H54 (cell line): ENCODE measurements around the gene GYS2.

Experiments
- DNase-seq: peaks from one replicate; pipeline ENCODE4 v3.0.0; 2011; ENCODE audit warnings: low spot score, mixed read lengths; ENCODE audit not compliant: insufficient read length
- FAIRE-seq: peaks from 3 replicates; lab custom pipeline; 2011; peaks lifted over from hg19 to GRCh38; lab: Jason Lieb, UNC
- POLR2A ChIP-seq: IDR thresholded peaks from 2 replicates; pipeline ENCODE4 v1.6.1; 2011; ENCODE audit warnings: low read depth, mild to moderate bottlenecking, low read length

The GYS2 gene

GRCh38 chr12:21526721-21527345, 77.8 kb downstream of the GYS2 start:
- FAIRE-seq: no peak
- TF ChIP-seq POLR2A: no peak
- DNase-seq: no peak

- TF ChIP-seq POLR2A: no peak
- no peak for DNase-seq
- no peak for FAIRE-seq
Observed at GRCh38 chr12:21526053-21526452, 78.6 kb downstream of the GYS2 start, which contains the start of gene SPX. Gene SPX, plus strand, starts transcription at chr12:21526296. Its CDS starts 177 bp downstream, at chr12:21526473.

DNA sequence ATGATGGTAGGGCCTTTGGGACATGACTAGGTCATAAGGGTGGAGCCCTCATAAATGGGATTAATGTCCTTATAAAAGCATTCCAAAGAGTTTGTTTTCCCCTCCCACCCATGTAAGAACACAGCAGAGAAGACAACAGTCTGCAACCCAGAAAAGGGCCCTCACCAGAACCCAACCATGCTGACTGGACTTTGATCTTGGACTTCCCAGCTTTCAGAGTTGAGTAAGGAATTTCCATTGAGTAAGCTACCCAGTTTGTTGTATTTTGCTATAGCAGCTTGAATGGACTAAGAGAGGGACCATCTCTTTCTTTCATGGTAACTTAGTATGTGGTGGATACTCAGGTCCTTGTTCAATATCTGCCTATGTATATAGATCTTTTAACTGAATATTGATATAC, 81.5 kb downstream of the GYS2 start:
- DNase-seq: no peak

GRCh38 chr12:21521541-21521940, 83.1 kb downstream of the GYS2 start:
- no peak for TF ChIP-seq POLR2A
- FAIRE-seq: no peak
- DNase-seq: no peak

More for the DNA sequence above, 81.5 kb downstream of the GYS2 start:
- no peak for TF ChIP-seq POLR2A
- no peak for FAIRE-seq

DNA sequence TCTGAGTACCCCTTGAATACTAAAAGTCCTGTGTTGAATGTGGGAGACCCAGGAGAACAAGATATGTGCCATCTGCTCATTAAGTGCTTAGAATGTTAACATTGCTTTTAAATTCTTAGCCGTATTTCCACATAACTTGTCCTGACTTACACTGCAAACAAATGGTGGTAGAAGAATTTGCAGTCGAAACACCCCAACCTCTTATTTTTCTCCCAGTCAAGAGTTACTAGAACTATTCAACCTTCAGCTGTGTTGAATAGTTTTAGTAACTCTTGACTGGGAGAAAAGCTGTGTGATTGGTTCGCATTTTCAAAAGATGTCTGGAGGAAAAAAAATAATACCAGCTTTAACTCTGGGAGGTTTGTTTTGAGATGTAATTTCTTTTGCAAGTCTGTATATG, 86.2 kb downstream of the GYS2 start:
- no peak for FAIRE-seq
- DNase-seq: no peak
- TF ChIP-seq POLR2A: no peak

- no peak for TF ChIP-seq POLR2A
- FAIRE-seq (no peak), DNase-seq (no peak)
Observed at GRCh38 chr12:21516281-21516680, 88.4 kb downstream of the GYS2 start.

DNA sequence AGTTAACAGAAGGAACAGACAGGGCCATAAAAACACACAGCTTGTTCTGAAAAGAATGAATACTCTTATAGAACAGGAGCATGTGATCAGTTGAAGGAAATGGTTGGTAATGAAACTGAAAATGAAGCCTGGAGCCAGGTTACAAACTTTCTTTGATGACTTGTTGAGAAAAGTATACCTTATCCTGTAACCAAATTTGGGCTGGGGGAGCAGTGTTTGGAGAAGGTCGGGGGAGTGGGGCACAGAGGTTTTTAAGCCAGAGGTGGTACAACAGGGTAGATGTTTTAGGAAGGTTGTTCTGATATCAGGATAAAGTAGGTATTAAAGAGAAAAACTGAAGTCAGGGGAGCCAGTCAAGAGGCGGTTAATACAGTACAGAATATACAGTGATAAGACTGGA, 94.9 kb downstream of the GYS2 start:
- FAIRE-seq (no peak), DNase-seq (no peak)
- TF ChIP-seq POLR2A: no peak

- no peak for DNase-seq
- no peak for FAIRE-seq
Observed at GRCh38 chr12:21507849-21508248, 96.8 kb downstream of the GYS2 start.

DNA sequence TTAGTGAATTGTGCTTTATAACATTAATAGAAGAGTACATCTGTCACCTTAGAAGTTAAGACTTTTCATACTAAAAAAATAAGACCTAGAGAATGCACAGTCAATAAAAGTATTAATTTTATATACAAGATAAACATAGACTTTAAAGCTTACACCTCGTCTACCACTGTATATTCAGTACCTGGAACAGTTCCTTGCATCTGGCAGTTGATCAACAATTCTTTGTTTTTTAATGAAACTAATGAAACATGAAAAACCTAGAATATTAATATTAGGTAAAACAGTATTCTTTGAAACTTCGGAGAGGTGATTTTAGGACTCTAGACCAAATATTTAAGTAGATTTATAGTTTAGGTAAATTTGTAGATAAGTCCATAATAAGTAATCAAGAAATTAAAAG, 98.8 kb downstream of the GYS2 start:
- DNase-seq: no peak
- no peak for TF ChIP-seq POLR2A
- no peak for FAIRE-seq

More at GRCh38 chr12:21507849-21508248, 96.8 kb downstream of the GYS2 start:
- no peak for TF ChIP-seq POLR2A

DNA sequence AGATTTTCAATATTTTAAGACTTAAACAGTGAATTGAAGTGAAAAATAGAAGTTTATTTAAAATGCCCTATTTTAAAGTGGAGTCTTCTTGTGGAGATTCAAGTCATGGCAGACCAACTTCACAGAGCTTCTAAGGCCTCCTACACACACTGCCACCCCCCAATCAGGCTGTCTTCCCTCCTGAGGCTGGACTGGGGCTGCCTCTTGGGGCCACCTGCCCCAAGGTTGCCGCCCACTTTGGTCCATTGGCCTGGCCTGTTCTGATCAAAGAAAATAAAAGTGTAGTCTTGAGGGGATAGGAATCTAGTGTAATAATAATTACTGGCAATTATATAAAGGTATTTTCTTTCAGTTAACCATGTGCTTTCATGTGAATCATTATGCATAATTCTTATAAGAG, 101.8 kb downstream of the GYS2 start:
- TF ChIP-seq POLR2A: no peak
- no peak for DNase-seq
- FAIRE-seq: no peak

- DNase-seq (peak; percentile 4), FAIRE-seq (no peak)
- TF ChIP-seq POLR2A: no peak
Observed at GRCh38 chr12:21502164-21502496, 102.5 kb downstream of the GYS2 start.

GRCh38 chr12:21501258-21502163, 103.1 kb downstream of the GYS2 start, which contains the start of the genes GOLT1B and RECQL:
Gene GOLT1B, plus strand, starts transcription at chr12:21501789. Its CDS starts 135 bp downstream, at chr12:21501924.
Gene RECQL, minus strand, starts transcription at chr12:21501635. Its CDS starts 2,065 bp downstream, at chr12:21499570.
- peak; percentile 77 for DNase-seq
- peak; percentile 41 for TF ChIP-seq POLR2A
- peak; percentile 99 for FAIRE-seq

DNA sequence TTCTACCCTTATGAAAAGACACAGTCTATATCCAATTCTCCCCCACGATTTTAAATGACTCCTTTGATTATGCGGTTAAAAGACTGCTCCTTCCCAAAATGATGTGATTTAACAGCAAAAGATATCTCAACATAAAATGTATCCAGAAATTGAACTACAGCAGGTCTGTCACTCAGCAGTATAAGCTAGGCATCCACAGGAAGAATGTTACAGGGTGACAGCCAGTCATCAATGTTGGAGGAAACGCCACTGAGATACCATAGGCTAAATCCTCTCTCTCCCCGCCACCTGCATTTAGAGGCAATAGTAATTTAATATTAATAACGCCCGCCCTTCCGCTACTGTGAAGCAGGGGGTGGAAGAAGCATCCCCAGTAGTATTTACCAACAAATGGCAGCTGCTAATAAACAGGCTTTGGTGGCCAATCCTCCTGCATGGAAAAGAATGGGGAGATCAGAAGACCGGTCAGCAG, 103.8 kb downstream of the GYS2 start:
- DNase-seq (no peak), FAIRE-seq (no peak)
- TF ChIP-seq POLR2A: no peak

DNA sequence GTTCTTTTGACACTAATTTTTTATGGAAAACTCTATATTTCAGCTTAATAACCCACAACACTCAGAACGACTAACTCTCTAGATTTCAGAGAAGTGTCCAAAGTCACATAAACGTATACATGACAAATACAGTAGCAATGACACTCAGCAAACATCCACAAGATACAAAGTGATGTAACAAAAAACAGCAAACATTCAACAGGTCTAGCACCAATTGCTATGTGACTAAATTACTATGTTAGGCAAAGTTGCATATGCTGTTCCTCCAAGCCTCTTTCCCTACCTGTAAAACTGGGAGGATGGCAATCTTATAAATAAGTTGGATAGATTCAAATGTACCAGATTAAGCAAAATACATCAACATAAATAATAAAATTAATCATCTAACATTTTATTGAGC, 104.9 kb downstream of the GYS2 start:
- no peak for FAIRE-seq
- DNase-seq: no peak
- no peak for TF ChIP-seq POLR2A
